ENCODE data around the gene HSDL1.

DNA sequence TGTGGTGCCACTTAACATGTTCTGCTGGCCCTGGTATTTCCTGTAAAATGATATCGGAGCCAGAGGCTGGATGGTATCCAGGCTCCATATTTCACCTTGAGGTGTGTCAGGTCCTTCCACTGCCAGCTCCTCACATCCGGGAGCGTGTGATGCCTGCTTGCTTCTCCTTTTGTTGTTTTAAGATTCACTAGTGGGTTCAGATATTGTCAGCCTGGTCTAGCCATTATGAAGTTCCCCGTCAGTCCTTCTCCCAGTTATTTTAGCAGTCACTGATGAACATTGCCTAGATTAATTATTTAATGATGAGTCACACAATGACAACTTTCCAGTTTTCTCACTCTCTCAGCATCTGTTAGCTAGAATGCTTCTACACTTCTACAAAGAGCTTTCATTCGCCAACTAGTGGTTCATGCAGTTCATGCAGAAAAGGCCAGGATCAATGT lies 11.4 kb upstream of the HSDL1 start:
- TF ChIP-seq, protein P1, sequence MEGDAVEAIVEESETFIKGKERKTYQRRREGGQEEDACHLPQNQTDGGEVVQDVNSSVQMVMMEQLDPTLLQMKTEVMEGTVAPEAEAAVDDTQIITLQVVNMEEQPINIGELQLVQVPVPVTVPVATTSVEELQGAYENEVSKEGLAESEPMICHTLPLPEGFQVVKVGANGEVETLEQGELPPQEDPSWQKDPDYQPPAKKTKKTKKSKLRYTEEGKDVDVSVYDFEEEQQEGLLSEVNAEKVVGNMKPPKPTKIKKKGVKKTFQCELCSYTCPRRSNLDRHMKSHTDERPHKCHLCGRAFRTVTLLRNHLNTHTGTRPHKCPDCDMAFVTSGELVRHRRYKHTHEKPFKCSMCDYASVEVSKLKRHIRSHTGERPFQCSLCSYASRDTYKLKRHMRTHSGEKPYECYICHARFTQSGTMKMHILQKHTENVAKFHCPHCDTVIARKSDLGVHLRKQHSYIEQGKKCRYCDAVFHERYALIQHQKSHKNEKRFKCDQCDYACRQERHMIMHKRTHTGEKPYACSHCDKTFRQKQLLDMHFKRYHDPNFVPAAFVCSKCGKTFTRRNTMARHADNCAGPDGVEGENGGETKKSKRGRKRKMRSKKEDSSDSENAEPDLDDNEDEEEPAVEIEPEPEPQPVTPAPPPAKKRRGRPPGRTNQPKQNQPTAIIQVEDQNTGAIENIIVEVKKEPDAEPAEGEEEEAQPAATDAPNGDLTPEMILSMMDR (IDR thresholded peaks at IDR 0.05) = no peak
- no peak for TF ChIP-seq POLR2A (IDR thresholded peaks at IDR 0.05)
